Measurements from ENCODE around the gene KRT71. TPM values are rescaled to one million over a fixed set of nuclear protein-coding genes. Genes with fewer than 3 reads are reported as not detected.
A peak's percentile ranks its signal among the peaks of the same experiment; 100 is the strongest.

Gene KRT71
- total RNA-seq, 3 donors from 2014 or later: not detected

GRCh38 chr12:52514471-52515318, 38.2 kb downstream of the KRT71 start:
- H3K4me1 ChIP-seq (ENCODE audit: low read depth): no peaks in the 10 kb centered on the region
- no peaks in the 10 kb centered on the region for H3K36me3 ChIP-seq (ENCODE audit: low read depth)
- H3K9me3 ChIP-seq: no peaks in the 10 kb centered on the region
- TF ChIP-seq, protein P1, sequence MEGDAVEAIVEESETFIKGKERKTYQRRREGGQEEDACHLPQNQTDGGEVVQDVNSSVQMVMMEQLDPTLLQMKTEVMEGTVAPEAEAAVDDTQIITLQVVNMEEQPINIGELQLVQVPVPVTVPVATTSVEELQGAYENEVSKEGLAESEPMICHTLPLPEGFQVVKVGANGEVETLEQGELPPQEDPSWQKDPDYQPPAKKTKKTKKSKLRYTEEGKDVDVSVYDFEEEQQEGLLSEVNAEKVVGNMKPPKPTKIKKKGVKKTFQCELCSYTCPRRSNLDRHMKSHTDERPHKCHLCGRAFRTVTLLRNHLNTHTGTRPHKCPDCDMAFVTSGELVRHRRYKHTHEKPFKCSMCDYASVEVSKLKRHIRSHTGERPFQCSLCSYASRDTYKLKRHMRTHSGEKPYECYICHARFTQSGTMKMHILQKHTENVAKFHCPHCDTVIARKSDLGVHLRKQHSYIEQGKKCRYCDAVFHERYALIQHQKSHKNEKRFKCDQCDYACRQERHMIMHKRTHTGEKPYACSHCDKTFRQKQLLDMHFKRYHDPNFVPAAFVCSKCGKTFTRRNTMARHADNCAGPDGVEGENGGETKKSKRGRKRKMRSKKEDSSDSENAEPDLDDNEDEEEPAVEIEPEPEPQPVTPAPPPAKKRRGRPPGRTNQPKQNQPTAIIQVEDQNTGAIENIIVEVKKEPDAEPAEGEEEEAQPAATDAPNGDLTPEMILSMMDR (IDR thresholded peaks at IDR 0.05): no peak
- DNase-seq: no peak
- no peak for ATAC-seq
- no peak overlapping the region for H3K4me3 ChIP-seq
- intact Hi-C loops (cut with DNase I, micrococcal nuclease): no loop called here

DNA sequence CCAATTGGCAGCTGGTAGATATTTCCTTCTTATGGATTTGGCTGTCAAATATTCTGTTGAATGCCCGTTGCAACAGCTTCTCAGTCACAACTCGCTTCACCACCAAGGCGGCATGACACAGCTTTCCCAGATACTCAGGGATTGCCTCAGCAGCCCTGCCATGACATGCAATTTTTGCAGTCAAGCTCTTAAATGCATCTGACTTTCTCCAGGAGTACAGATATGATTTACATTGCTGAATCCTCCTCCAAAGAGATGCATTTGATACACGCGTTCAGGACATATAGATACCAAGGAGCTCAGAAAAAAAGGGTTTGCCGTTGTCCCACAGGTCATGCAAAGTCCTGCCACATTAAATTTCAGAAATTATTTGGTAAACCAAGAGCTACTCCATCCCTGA, 39.2 kb downstream of the KRT71 start:
- Histone ChIP-seq H3K4me1 (ENCODE audit: low read depth) (no peaks in the 10 kb centered on the region), H3K36me3 (ENCODE audit: low read depth) (no peaks in the 10 kb centered on the region), H3K4me3 (no peak overlapping the region), H3K9me3 (no peaks in the 10 kb centered on the region)
- intact Hi-C loops (cut with DNase I, micrococcal nuclease): no loop called here
- no peak for DNase-seq
- TF ChIP-seq, protein P1 (IDR thresholded peaks at IDR 0.05): no peak
- no peak for ATAC-seq

DNA sequence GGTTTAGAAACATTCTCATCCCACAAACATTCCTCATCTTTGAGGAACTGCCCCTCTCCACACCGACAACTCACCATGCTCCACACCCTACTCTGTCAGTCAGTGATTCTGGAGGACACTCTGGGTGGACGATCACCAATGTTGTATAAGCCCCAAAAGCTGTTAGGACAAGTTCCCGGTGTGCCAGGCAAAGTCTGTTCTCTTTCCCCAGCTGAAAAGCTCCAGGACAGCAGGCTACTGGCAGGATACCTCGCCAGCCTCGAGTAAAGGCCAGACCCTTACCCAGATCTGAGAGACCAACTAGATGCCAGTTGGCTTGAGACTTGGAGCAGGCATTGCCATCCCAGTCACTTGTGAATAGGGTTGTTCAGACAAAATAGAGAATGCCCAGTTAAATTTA, 44.7 kb downstream of the KRT71 start:
- ATAC-seq (no peak), DNase-seq (no peak)
- TF ChIP-seq, protein P1 (IDR thresholded peaks at IDR 0.05): no peak
- intact Hi-C loops (cut with DNase I, micrococcal nuclease): loop anchor here (10.0 kb wide), 1 partner anchor 133 kb away; no protein-coding TSS in a partner anchor
- Histone ChIP-seq H3K36me3 (ENCODE audit: low read depth) (no peaks in the 10 kb centered on the region), H3K4me3 (no peak overlapping the region), H3K4me1 (ENCODE audit: low read depth) (no peaks in the 10 kb centered on the region), H3K9me3 (no peaks in the 10 kb centered on the region)

- H3K4me1 ChIP-seq (ENCODE audit: low read depth): no peaks in the 10 kb centered on the region
- H3K9me3 ChIP-seq: no peaks in the 10 kb centered on the region
- no peaks in the 10 kb centered on the region for H3K36me3 ChIP-seq (ENCODE audit: low read depth)
- DNase-seq (peak in 1 of 3 donors; percentile 14), ATAC-seq (peak; percentile 26)
- no peak overlapping the region for H3K4me3 ChIP-seq
- intact Hi-C loops (cut with DNase I, micrococcal nuclease): loop anchor here (10.0 kb wide), 1 partner anchor 132 kb away; no protein-coding TSS in a partner anchor
- TF ChIP-seq, protein P1 (IDR thresholded peaks at IDR 0.05): no peak
Measured at GRCh38 chr12:52506858-52507715, 45.9 kb downstream of the KRT71 start.

DNA sequence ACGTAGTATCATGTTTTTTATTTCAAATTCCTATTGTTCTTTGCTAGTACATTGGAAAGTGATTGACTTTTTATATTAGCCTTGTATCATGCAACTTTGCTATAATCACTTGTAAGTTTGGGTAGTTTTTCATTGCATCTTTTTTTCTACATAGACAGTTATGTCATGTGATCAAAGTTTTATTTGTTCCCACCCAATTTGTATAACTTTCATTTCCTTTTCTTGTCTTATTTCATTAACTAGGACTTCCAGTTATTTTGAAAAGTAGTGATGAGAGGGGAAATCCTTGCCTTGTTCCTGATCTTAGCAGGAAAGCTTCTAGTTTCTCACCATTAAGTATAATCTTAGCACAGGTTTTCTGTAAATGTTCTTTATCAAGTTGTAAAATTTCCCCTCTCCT, 50.1 kb downstream of the KRT71 start:
- Histone ChIP-seq H3K4me1 (ENCODE audit: low read depth) (no peaks in the 10 kb centered on the region), H3K9me3 (no peaks in the 10 kb centered on the region), H3K4me3 (no peak overlapping the region), H3K36me3 (ENCODE audit: low read depth) (no peaks in the 10 kb centered on the region)
- DNase-seq (no peak), ATAC-seq (no peak)
- TF ChIP-seq, protein P1 (IDR thresholded peaks at IDR 0.05): no peak
- intact Hi-C loops (cut with DNase I, micrococcal nuclease): loop anchor here (10.0 kb wide), 1 partner anchor 128 kb away; no protein-coding TSS in a partner anchor
